PFSK-1 (cell line): Measurements from ENCODE around the gene IL4R.

Source experiments
- POLR2AphosphoS5 ChIP-seq: IDR thresholded peaks from 2 replicates; pipeline ENCODE4 v1.6.1; 2012; ENCODE audit warnings: low read depth, mild to moderate bottlenecking, control low read depth, low read length, moderate library complexity
- TF ChIP-seq, protein P1 (sequence below), 2 experiments: IDR thresholded peaks; 2 replicates each; pipeline versions ENCODE4 v1.6.1 to v1.8.0; 2011 to 2012; ENCODE audit warnings: low read depth in 2 of 2, low read length in 2 of 2, control low read depth in 1 of 2, inconsistent platforms in 1 of 2, mild to moderate bottlenecking in 1 of 2, moderate library complexity in 1 of 2; ENCODE audit not compliant: insufficient read depth in 1 of 2

DNA sequence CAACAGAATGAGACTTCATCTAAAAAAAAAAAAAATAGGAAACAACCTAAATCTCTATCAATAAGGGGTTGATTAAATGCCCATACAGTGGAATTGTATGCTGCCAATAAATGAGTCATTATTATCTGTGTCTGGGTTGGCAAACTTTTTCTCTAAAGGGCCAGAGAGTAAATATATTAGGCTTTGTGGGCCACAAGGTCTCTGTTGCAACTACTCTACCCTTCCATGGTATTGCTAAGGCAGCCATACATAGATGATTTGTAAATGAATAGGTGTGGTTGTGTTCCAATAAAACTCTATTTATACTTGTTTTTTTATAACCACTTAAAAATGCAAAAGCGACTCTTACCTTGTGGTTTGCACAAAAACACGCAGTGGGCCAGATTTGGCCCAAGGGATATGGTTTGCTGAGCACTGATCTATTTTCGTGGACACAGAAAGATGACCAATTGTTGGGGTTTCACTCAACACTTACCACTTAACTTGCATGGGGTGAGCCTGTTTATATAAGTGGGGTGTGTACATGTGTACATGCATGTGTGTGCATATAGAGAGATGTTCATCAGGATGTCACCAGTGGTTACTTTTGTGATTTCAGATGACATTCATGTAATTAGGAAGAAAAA is 12.4 kb upstream of the IL4R start:
- TF ChIP-seq POLR2AphosphoS5 = no peak
- TF ChIP-seq, protein P1, sequence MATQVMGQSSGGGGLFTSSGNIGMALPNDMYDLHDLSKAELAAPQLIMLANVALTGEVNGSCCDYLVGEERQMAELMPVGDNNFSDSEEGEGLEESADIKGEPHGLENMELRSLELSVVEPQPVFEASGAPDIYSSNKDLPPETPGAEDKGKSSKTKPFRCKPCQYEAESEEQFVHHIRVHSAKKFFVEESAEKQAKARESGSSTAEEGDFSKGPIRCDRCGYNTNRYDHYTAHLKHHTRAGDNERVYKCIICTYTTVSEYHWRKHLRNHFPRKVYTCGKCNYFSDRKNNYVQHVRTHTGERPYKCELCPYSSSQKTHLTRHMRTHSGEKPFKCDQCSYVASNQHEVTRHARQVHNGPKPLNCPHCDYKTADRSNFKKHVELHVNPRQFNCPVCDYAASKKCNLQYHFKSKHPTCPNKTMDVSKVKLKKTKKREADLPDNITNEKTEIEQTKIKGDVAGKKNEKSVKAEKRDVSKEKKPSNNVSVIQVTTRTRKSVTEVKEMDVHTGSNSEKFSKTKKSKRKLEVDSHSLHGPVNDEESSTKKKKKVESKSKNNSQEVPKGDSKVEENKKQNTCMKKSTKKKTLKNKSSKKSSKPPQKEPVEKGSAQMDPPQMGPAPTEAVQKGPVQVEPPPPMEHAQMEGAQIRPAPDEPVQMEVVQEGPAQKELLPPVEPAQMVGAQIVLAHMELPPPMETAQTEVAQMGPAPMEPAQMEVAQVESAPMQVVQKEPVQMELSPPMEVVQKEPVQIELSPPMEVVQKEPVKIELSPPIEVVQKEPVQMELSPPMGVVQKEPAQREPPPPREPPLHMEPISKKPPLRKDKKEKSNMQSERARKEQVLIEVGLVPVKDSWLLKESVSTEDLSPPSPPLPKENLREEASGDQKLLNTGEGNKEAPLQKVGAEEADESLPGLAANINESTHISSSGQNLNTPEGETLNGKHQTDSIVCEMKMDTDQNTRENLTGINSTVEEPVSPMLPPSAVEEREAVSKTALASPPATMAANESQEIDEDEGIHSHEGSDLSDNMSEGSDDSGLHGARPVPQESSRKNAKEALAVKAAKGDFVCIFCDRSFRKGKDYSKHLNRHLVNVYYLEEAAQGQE (IDR thresholded peaks at IDR 0.05; ENCODE audit: insufficient read depth in 1 of 2, low read depth in 2 of 2, low read length in 2 of 2) = no peak
